Measurements from ENCODE around the gene OTULIN. TPM values are rescaled to one million over a fixed set of nuclear protein-coding genes. Genes with fewer than 3 reads are reported as not detected.

OTULIN gene
- total and polyA plus RNA-seq, 2 of the 13 experiments (the other 11 are each of a cell fraction or from before 2014, with no cell fraction given), result 7.0 to 34.8 TPM

- ChIA-PET POLR2A (no interaction called here), CTCF (ENCODE audit: low intra/inter-chr PET ratio, low total read pairs) (no interaction called here)
- ATAC-seq, result no peak
These were observed 54.3 kb downstream of the OTULIN start for GRCh38 chr5:14718778-14719177.

More at GRCh38 chr5:14718778-14719177, 54.3 kb downstream of the OTULIN start:
- H3K27ac ChIP-seq (ENCODE audit: extremely low read length, insufficient read depth, low read length), result no peak overlapping the region
- 96% methylated on average over 5 of the region's 5 CpGs for WGBS (ENCODE audit: low lambda C conversion rate)
- BruUV-seq (replicated peaks), result no TSS peak
- no peak overlapping the region for H3K4me3 ChIP-seq (replicated peaks in 1 of 3; ENCODE audit: insufficient read depth in 1 of 3, low read depth in 2 of 3, low read length in 3 of 3)
- peaks cover 20% of the 10 kb centered on the region; the same call in 1 of the 2 replicates for H3K4me1 ChIP-seq (ENCODE audit: insufficient read depth, low read length)
- no peaks in the 10 kb centered on the region for H3K79me2 ChIP-seq (ENCODE audit: insufficient read depth, low read length)
- no peak overlapping the region for H3K9ac ChIP-seq (ENCODE audit: insufficient read depth, low read depth, low read length)
- no peak overlapping the region for H2AFZ ChIP-seq (ENCODE audit: low read length)
- no peaks in the 10 kb centered on the region for H4K20me1 ChIP-seq (ENCODE audit: insufficient read depth, low read length)
- no peaks in the 10 kb centered on the region for H3K9me3 ChIP-seq (ENCODE audit: low read length)
- H3K36me3 ChIP-seq (replicated peaks in 1 of 2; ENCODE audit: control insufficient read depth in 1 of 2, insufficient read depth in 2 of 2, low read length in 2 of 2), result peaks cover 6 to 36% of the 10 kb centered on the region in 2 experiments
- DNase-seq (ENCODE audit: low spot score) (no peak), FAIRE-seq (no peak)
- no peak for TF ChIP-seq TCF12 (IDR thresholded peaks at IDR 0.05)
- no peak for TF ChIP-seq TCF12 (CRISPR knock-in tag; IDR thresholded peaks at IDR 0.05)
- TF ChIP-seq, protein P1, sequence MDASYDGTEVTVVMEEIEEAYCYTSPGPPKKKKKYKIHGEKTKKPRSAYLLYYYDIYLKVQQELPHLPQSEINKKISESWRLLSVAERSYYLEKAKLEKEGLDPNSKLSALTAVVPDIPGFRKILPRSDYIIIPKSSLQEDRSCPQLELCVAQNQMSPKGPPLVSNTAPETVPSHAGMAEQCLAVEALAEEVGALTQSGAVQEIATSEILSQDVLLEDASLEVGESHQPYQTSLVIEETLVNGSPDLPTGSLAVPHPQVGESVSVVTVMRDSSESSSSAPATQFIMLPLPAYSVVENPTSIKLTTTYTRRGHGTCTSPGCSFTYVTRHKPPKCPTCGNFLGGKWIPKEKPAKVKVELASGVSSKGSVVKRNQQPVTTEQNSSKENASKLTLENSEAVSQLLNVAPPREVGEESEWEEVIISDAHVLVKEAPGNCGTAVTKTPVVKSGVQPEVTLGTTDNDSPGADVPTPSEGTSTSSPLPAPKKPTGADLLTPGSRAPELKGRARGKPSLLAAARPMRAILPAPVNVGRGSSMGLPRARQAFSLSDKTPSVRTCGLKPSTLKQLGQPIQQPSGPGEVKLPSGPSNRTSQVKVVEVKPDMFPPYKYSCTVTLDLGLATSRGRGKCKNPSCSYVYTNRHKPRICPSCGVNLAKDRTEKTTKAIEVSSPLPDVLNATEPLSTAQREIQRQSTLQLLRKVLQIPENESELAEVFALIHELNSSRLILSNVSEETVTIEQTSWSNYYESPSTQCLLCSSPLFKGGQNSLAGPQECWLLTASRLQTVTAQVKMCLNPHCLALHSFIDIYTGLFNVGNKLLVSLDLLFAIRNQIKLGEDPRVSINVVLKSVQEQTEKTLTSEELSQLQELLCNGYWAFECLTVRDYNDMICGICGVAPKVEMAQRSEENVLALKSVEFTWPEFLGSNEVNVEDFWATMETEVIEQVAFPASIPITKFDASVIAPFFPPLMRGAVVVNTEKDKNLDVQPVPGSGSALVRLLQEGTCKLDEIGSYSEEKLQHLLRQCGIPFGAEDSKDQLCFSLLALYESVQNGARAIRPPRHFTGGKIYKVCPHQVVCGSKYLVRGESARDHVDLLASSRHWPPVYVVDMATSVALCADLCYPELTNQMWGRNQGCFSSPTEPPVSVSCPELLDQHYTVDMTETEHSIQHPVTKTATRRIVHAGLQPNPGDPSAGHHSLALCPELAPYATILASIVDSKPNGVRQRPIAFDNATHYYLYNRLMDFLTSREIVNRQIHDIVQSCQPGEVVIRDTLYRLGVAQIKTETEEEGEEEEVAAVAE (CRISPR knock-in tag; IDR thresholded peaks at IDR 0.05; ENCODE audit: borderline replicate concordance), result no peak
- no peak for TF ChIP-seq FOSL2 (CRISPR knock-in tag; IDR thresholded peaks at IDR 0.05)
- TF ChIP-seq, protein P2, sequence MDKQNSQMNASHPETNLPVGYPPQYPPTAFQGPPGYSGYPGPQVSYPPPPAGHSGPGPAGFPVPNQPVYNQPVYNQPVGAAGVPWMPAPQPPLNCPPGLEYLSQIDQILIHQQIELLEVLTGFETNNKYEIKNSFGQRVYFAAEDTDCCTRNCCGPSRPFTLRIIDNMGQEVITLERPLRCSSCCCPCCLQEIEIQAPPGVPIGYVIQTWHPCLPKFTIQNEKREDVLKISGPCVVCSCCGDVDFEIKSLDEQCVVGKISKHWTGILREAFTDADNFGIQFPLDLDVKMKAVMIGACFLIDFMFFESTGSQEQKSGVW (CRISPR knock-in tag; IDR thresholded peaks at IDR 0.05; ENCODE audit: borderline replicate concordance), result no peak
- TF ChIP-seq, protein P3, sequence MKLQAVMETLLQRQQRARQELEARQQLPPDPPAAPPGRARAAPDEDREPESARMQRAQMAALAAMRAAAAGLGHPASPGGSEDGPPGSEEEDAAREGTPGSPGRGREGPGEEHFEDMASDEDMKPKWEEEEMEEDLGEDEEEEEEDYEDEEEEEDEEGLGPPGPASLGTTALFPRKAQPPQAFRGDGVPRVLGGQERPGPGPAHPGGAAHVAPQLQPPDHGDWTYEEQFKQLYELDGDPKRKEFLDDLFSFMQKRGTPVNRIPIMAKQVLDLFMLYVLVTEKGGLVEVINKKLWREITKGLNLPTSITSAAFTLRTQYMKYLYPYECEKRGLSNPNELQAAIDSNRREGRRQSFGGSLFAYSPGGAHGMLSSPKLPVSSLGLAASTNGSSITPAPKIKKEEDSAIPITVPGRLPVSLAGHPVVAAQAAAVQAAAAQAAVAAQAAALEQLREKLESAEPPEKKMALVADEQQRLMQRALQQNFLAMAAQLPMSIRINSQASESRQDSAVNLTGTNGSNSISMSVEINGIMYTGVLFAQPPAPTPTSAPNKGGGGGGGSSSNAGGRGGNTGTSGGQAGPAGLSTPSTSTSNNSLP (IDR thresholded peaks at IDR 0.05; ENCODE audit: low read depth, low read length), result no peak
- no peak for TF ChIP-seq ZNF138 (CRISPR knock-in tag; IDR thresholded peaks at IDR 0.05; ENCODE audit: low read depth)
- TF ChIP-seq ZNF260 (CRISPR knock-in tag; IDR thresholded peaks at IDR 0.05; ENCODE audit: borderline replicate concordance, low read depth), result no peak
- no peak for TF ChIP-seq CBX2 (IDR thresholded peaks at IDR 0.05; ENCODE audit: low read depth, low read length)
- TF ChIP-seq CBX2 (CRISPR knock-in tag; IDR thresholded peaks at IDR 0.05; ENCODE audit: low read depth), result no peak
- no peak for TF ChIP-seq ZNF337 (CRISPR knock-in tag; IDR thresholded peaks at IDR 0.05; ENCODE audit: borderline replicate concordance, low read depth)
- no peak overlapping the region for H3K4me2 ChIP-seq (ENCODE audit: low read depth, low read length)
- intact Hi-C loops (cut with micrococcal nuclease; ENCODE audit: unreplicated experiment) (no loop called here), in situ Hi-C loops (cut with HindIII; ENCODE audit: extremely low pct_ligation_motif_present, low pct_unique_long_range_greater_than_20kb) (no loop called here)
- H3K27me3 ChIP-seq (ENCODE audit: control insufficient read depth in 1 of 2, insufficient read depth in 2 of 2, low read length in 2 of 2), result no peaks in the 10 kb centered on the region

Measured in HepG2 (cell line).